CD14-positive monocyte (primary cell): ENCODE measurements around the gene PYGL. TPM values are rescaled to one million over a fixed set of nuclear protein-coding genes. Genes with fewer than 3 reads are reported as not detected.

Experiments
- DNase-seq, 3 donors: peaks; one replicate each; pipeline ENCODE4 v3.0.0-alpha.2; 2011 to 2022
- H2AFZ ChIP-seq: 2 replicates; pipeline ENCODE4 v1.6.0; 2012; ENCODE audit warnings: mild to moderate bottlenecking, low read depth, low read length, inconsistent platforms; ENCODE audit not compliant: insufficient read depth, poor library complexity, severe bottlenecking
- H3K27ac ChIP-seq, 2 donors: 1 replicate in 1 of 2; 2 replicates in 1 of 2; pipeline ENCODE4 v1.5.1; 2012 to 2013; ENCODE audit warnings: low read length in 2 of 2, control low read depth in 1 of 2, inconsistent platforms in 1 of 2, low read depth in 1 of 2, mild to moderate bottlenecking in 1 of 2
- H3K27me3 ChIP-seq, 2 donors: one replicate each; pipeline versions ENCODE4 v1.6.0 to v1.6.1; 2011 to 2013; ENCODE audit warnings: low read length in 2 of 2; ENCODE audit not compliant: control insufficient read depth in 2 of 2, insufficient read depth in 2 of 2
- H3K36me3 ChIP-seq, 2 donors: replicated peaks in 1 of 2; 1 replicate in 1 of 2; 2 replicates in 1 of 2; pipeline versions ENCODE4 v1.5.1 to v1.6.1; 2012 to 2013; ENCODE audit warnings: low read length in 2 of 2, control low read depth in 1 of 2, inconsistent platforms in 1 of 2, mild to moderate bottlenecking in 1 of 2; ENCODE audit not compliant: insufficient read depth in 2 of 2, control insufficient read depth in 1 of 2
- H3K4me1 ChIP-seq, 2 donors: 1 replicate in 1 of 2; 2 replicates in 1 of 2; pipeline versions ENCODE4 v1.5.1 to v1.6.1; 2012 to 2013; ENCODE audit warnings: low read length in 2 of 2, control low read depth in 1 of 2, inconsistent platforms in 1 of 2, mild to moderate bottlenecking in 1 of 2, moderate library complexity in 1 of 2; ENCODE audit not compliant: insufficient read depth in 2 of 2, control insufficient read depth in 1 of 2
- H3K4me2 ChIP-seq: replicated peaks from 2 replicates; pipeline ENCODE3; 2012; ENCODE audit warnings: low read length, moderate library complexity, mild to moderate bottlenecking; ENCODE audit not compliant: poor library complexity, severe bottlenecking; ENCODE audit errors: extremely low read depth
- H3K4me3 ChIP-seq, 3 experiments: fragments of 200-600 bp in 1 of 3; sonication (generic) in 1 of 3; replicated peaks in 1 of 3; 1 replicate in 2 of 3; 2 replicates in 1 of 3; pipeline ENCODE4 v1.5.1; 2011 to 2013; ENCODE audit warnings: low read length in 3 of 3, mild to moderate bottlenecking in 3 of 3, control low read depth in 2 of 3, low read depth in 2 of 3, inconsistent platforms in 1 of 3, moderate library complexity in 1 of 3
- H3K79me2 ChIP-seq: 2 replicates; pipeline ENCODE4 v1.6.0; 2012; ENCODE audit warnings: mild to moderate bottlenecking, control low read depth, inconsistent platforms, low read length, moderate library complexity; ENCODE audit not compliant: insufficient read depth
- H3K9ac ChIP-seq: 2 replicates; pipeline ENCODE4 v1.6.0; 2017; ENCODE audit warnings: low read length, mild to moderate bottlenecking; ENCODE audit not compliant: insufficient read depth, poor library complexity, severe bottlenecking
- H3K9me3 ChIP-seq, 2 donors: replicated peaks in 1 of 2; 1 replicate in 1 of 2; 2 replicates in 1 of 2; pipeline versions ENCODE4 v1.5.1 to v1.6.1; 2012 to 2013; ENCODE audit warnings: low read length in 2 of 2, control low read depth in 1 of 2; ENCODE audit not compliant: control insufficient read depth in 1 of 2, insufficient read depth in 1 of 2
- H4K20me1 ChIP-seq: 2 replicates; pipeline ENCODE4 v1.6.0; 2012; ENCODE audit warnings: mild to moderate bottlenecking, low read length, control low read depth, moderate library complexity; ENCODE audit not compliant: insufficient read depth
- H3K27ac Mint-ChIP-seq, 7 donors: one replicate each; pipeline ENCODE4 v1.8.0; 2020; ENCODE audit warnings: mild to moderate bottlenecking in 7 of 7, mixed read lengths in 7 of 7, moderate library complexity in 6 of 7, inconsistent platforms in 2 of 7
- H3K27me3 Mint-ChIP-seq, 3 donors: one replicate each; pipeline ENCODE4 v1.8.0; 2021 to 2022; ENCODE audit warnings: low read depth in 3 of 3, mild to moderate bottlenecking in 3 of 3, mixed read lengths in 3 of 3, moderate library complexity in 3 of 3, inconsistent platforms in 1 of 3
- H3K36me3 Mint-ChIP-seq, 2 donors: one replicate each; pipeline ENCODE4 v1.8.0; 2020; ENCODE audit warnings: mixed read lengths in 2 of 2, inconsistent platforms in 1 of 2, mild to moderate bottlenecking in 1 of 2
- H3K4me1 Mint-ChIP-seq: one replicate; pipeline ENCODE4 v1.8.0; 2020; ENCODE audit warnings: mild to moderate bottlenecking, mixed read lengths
- H3K4me3 Mint-ChIP-seq, 2 donors: one replicate each; pipeline ENCODE4 v1.8.0; 2020; ENCODE audit warnings: mild to moderate bottlenecking in 2 of 2, mixed read lengths in 2 of 2, moderate library complexity in 1 of 2
- H3K9me3 Mint-ChIP-seq, 7 donors: one replicate each; pipeline ENCODE4 v1.8.0; 2020 to 2022; ENCODE audit warnings: mixed read lengths in 7 of 7, mild to moderate bottlenecking in 6 of 7, moderate library complexity in 6 of 7, inconsistent platforms in 2 of 7
- WGBS: methylation state at CpG from one replicate; pipeline ENCODE4 v1.1.5; 2013; ENCODE audit warnings: missing lambda C conversion rate; ENCODE audit not compliant: insufficient coverage; 5-methylcytosine and 5-hydroxymethylcytosine counted together
- intact Hi-C, 2 donors: fragments of 100-400 bp; cut with micrococcal nuclease; formaldehyde crosslinking; loops; one replicate each; pipeline versions ENCODE4 v1.15.0 to v1.15.1; 2023
- polyA plus RNA-seq, 3 donors: library from polyadenylated mRNA; depleted of rRNA in 1 of 3; unstranded in 2 of 3; stranded (reverse) in 1 of 3; fragments of 300-500 nt in 2 of 3; fragments of >200 nt in 1 of 3; fragmentation: Illumina TruSeq in 2 of 3; gene quantifications; 1 replicate in 2 of 3; 2 replicates in 1 of 3; pipeline ENCODE4 v1.2.3, GENCODE V29; 2012 to 2021
- TF ChIP-seq, protein P1 (sequence below): fragments of 200-600 bp; IDR thresholded peaks from one replicate; pipeline ENCODE4 v1.8.0; 2022; ENCODE audit warnings: antibody characterized with exemption, mild to moderate bottlenecking

The PYGL gene
- polyA plus RNA-seq, 3 donors: 125 to 184 (median 166) TPM

DNA sequence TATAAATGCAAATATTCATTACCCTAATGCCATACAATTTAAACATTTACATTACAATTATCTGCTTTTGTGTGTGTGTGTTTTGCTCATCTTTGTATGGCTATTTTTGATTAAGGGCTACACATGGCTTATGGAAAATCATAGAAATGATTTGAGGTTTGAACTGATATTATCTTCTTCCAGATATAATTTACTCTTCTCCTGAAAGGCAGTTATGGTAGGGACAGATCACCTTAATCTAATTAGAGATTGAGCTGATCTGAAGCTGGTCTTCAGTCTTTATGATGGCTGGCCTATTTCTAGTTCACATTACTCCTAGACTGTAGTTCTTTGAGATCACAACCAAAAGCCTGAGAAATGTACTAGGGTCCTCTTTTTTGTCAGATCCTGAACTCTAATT, 56.8 kb downstream of the PYGL start:
- intact Hi-C loops: no loop called here

DNA sequence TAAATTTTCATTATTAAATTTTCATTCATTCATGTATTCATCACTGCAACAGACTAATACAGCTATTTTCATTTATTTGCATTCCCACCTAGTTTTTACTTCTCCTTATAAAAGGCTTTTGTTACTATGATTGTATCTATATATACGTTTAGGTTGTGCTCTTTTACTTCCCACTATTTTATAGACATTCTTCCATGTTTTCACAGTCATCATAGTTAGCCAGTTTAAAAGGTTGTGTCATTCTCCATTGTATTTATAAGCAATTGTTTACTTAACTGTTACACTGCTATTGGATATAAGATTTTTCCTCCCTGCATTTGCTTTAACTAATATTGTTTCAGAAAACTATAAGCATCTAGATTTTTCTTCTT, 60.5 kb downstream of the PYGL start:
- DNase-seq: no peak
- intact Hi-C loops: no loop called here
- peaks cover 5% of the 10 kb centered on the region for H3K4me1 Mint-ChIP-seq
- TF ChIP-seq, protein P1, sequence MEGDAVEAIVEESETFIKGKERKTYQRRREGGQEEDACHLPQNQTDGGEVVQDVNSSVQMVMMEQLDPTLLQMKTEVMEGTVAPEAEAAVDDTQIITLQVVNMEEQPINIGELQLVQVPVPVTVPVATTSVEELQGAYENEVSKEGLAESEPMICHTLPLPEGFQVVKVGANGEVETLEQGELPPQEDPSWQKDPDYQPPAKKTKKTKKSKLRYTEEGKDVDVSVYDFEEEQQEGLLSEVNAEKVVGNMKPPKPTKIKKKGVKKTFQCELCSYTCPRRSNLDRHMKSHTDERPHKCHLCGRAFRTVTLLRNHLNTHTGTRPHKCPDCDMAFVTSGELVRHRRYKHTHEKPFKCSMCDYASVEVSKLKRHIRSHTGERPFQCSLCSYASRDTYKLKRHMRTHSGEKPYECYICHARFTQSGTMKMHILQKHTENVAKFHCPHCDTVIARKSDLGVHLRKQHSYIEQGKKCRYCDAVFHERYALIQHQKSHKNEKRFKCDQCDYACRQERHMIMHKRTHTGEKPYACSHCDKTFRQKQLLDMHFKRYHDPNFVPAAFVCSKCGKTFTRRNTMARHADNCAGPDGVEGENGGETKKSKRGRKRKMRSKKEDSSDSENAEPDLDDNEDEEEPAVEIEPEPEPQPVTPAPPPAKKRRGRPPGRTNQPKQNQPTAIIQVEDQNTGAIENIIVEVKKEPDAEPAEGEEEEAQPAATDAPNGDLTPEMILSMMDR: no peak
- no peaks in the 10 kb centered on the region for H3K79me2 ChIP-seq
- H2AFZ ChIP-seq: no peak overlapping the region
- no peak overlapping the region for H3K4me3 Mint-ChIP-seq
- H3K4me3 ChIP-seq: no peak overlapping the region
- no peak overlapping the region for H3K9ac ChIP-seq
- no peak overlapping the region for H3K4me2 ChIP-seq
- no peak overlapping the region for H3K27ac Mint-ChIP-seq
- no peaks in the 10 kb centered on the region for H3K9me3 ChIP-seq
- no peaks in the 10 kb centered on the region for H3K27me3 ChIP-seq
- WGBS: no CpG with 5 or more reads among the region's 1 CpG
- peaks cover 0 to 2% (median 0%) of the 10 kb centered on the region in 7 donors for H3K9me3 Mint-ChIP-seq
- H3K36me3 Mint-ChIP-seq: peaks cover 26 to 36% of the 10 kb centered on the region in 2 donors
- no peaks in the 10 kb centered on the region for H3K27me3 Mint-ChIP-seq
- peaks cover 5 to 43% of the 10 kb centered on the region in 2 donors for H3K36me3 ChIP-seq
- H4K20me1 ChIP-seq: no peaks in the 10 kb centered on the region
- H3K4me1 ChIP-seq: no peaks in the 10 kb centered on the region
- no peak overlapping the region for H3K27ac ChIP-seq

More for the DNA sequence above, 56.8 kb downstream of the PYGL start:
- Histone ChIP-seq H3K4me1 (no peaks in the 10 kb centered on the region), H3K27ac (no peak overlapping the region), H3K27me3 (no peaks in the 10 kb centered on the region), H4K20me1 (no peaks in the 10 kb centered on the region), H2AFZ (no peak overlapping the region), H3K4me2 (no peak overlapping the region), H3K36me3 (peaks cover 5 to 52% of the 10 kb centered on the region in 2 donors), H3K9ac (no peak overlapping the region), H3K79me2 (no peaks in the 10 kb centered on the region), H3K9me3 (no peaks in the 10 kb centered on the region), H3K4me3 (no peak overlapping the region)
- peaks cover 29% of the 10 kb centered on the region in 2 donors for H3K36me3 Mint-ChIP-seq
- H3K4me1 Mint-ChIP-seq: peaks cover 5% of the 10 kb centered on the region
- peaks cover 0 to 2% (median 0%) of the 10 kb centered on the region in 7 donors for H3K9me3 Mint-ChIP-seq
- H3K27me3 Mint-ChIP-seq: no peaks in the 10 kb centered on the region
- H3K4me3 Mint-ChIP-seq: no peak overlapping the region
- peak overlapping the region in 1 of 7 donors; percentile 21 for H3K27ac Mint-ChIP-seq
- TF ChIP-seq, protein P1: no peak
- DNase-seq: no peak
